CD4-positive, CD25-positive, alpha-beta regulatory T cell (primary cell): ENCODE data around the gene HBG1. TPM values are rescaled to one million over a fixed set of nuclear protein-coding genes. Genes with fewer than 3 reads are reported as not detected.

Experiments
- ATAC-seq, 2 donors: fragments of 150-1000 bp; cut with Tn5 transposase; one replicate each; pipeline ENCODE4 v1.10.0; 2021; ENCODE audit warnings: low read depth in 2 of 2, moderate number of reproducible peaks in 2 of 2, moderate library complexity in 1 of 2
- DNase-seq, 3 donors: peaks; one replicate each; pipeline versions ENCODE4 v3.0.0 to v3.0.0-alpha.2; 2012 to 2022; ENCODE audit warnings: mixed read lengths in 1 of 3
- H3K27ac ChIP-seq: one replicate; pipeline ENCODE4 v1.7.0; 2013; ENCODE audit warnings: mild to moderate bottlenecking, low read length; ENCODE audit not compliant: insufficient read depth, poor library complexity, severe bottlenecking
- H3K27me3 ChIP-seq: one replicate; pipeline ENCODE4 v1.7.0; 2013; ENCODE audit warnings: low read length; ENCODE audit not compliant: control insufficient read depth, insufficient read depth
- H3K36me3 ChIP-seq: one replicate; pipeline ENCODE4 v1.7.0; 2013; ENCODE audit warnings: mild to moderate bottlenecking, low read length, moderate library complexity; ENCODE audit not compliant: control insufficient read depth, insufficient read depth
- H3K4me1 ChIP-seq: 2 replicates; pipeline ENCODE4 v1.7.0; 2013; ENCODE audit warnings: mild to moderate bottlenecking, low read length; ENCODE audit not compliant: insufficient read depth, control insufficient read depth, poor library complexity, severe bottlenecking
- H3K4me3 ChIP-seq: one replicate; pipeline ENCODE4 v1.7.0; 2013; ENCODE audit warnings: low read depth, mild to moderate bottlenecking, low read length, moderate library complexity
- H3K9me3 ChIP-seq, 2 experiments: 1 replicate in 1 of 2; 2 replicates in 1 of 2; pipeline ENCODE4 v1.7.0; 2013; ENCODE audit warnings: low read length in 2 of 2, mild to moderate bottlenecking in 1 of 2, moderate library complexity in 1 of 2; ENCODE audit not compliant: control insufficient read depth in 2 of 2
- H3K27ac Mint-ChIP-seq, 3 donors: one replicate each; pipeline ENCODE4 v1.8.0; 2020 to 2022; ENCODE audit warnings: mild to moderate bottlenecking in 3 of 3, mixed read lengths in 3 of 3, moderate library complexity in 2 of 3
- H3K27me3 Mint-ChIP-seq: one replicate; pipeline ENCODE4 v1.8.0; 2022; ENCODE audit warnings: mild to moderate bottlenecking, mixed read lengths
- H3K36me3 Mint-ChIP-seq: one replicate; pipeline ENCODE4 v1.8.0; 2020; ENCODE audit warnings: mixed read lengths
- H3K4me1 Mint-ChIP-seq, 4 donors: one replicate each; pipeline ENCODE4 v1.8.0; 2020 to 2022; ENCODE audit warnings: mixed read lengths in 4 of 4, mild to moderate bottlenecking in 1 of 4
- H3K4me3 Mint-ChIP-seq, 4 donors: one replicate each; pipeline ENCODE4 v1.8.0; 2020 to 2022; ENCODE audit warnings: mild to moderate bottlenecking in 4 of 4, mixed read lengths in 4 of 4, moderate library complexity in 3 of 4
- H3K9me3 Mint-ChIP-seq, 7 donors: one replicate each; pipeline ENCODE4 v1.8.0; 2020 to 2022; ENCODE audit warnings: mixed read lengths in 7 of 7, mild to moderate bottlenecking in 3 of 7, moderate library complexity in 2 of 7
- polyA plus RNA-seq, 4 donors: library from polyadenylated mRNA; unstranded; fragments of 300-500 nt; fragmentation: Illumina TruSeq; gene quantifications; one replicate each; pipeline ENCODE4 v1.2.3, GENCODE V29; 2021
- total RNA-seq: library from RNA; stranded (reverse); gene quantifications from one replicate; pipeline ENCODE4 v1.2.3, GENCODE V29; 2022

Gene HBG1
- total and polyA plus RNA-seq, 5 donors from 2014 or later, result not detected

- Histone ChIP-seq H3K36me3 (no peaks in the 10 kb centered on the region), H3K27ac (no peak overlapping the region), H3K4me3 (no peak overlapping the region), H3K9me3 (no peaks in the 10 kb centered on the region), H3K4me1 (no peaks in the 10 kb centered on the region), H3K27me3 (no peaks in the 10 kb centered on the region)
- H3K27ac Mint-ChIP-seq, result no peak overlapping the region
- H3K4me1 Mint-ChIP-seq, result no peaks in the 10 kb centered on the region
- ATAC-seq, result no peak
- no peaks in the 10 kb centered on the region for H3K36me3 Mint-ChIP-seq
- H3K27me3 Mint-ChIP-seq, result no peaks in the 10 kb centered on the region
- H3K4me3 Mint-ChIP-seq, result no peak overlapping the region
- H3K9me3 Mint-ChIP-seq, result peaks cover 0 to 1% (median 0%) of the 10 kb centered on the region in 7 donors
- DNase-seq, result no peak
Observed at GRCh38 chr11:5275369-5276110, 25.9 kb upstream of the HBG1 start.

GRCh38 chr11:5274395-5274794, 24.7 kb upstream of the HBG1 start:
- H3K4me1 Mint-ChIP-seq, result no peaks in the 10 kb centered on the region
- peaks cover 0 to 2% (median 0%) of the 10 kb centered on the region in 7 donors for H3K9me3 Mint-ChIP-seq
- no peak overlapping the region for H3K27ac ChIP-seq
- no peaks in the 10 kb centered on the region for H3K36me3 Mint-ChIP-seq
- no peaks in the 10 kb centered on the region for H3K36me3 ChIP-seq
- H3K27me3 Mint-ChIP-seq, result no peaks in the 10 kb centered on the region
- H3K27me3 ChIP-seq, result no peaks in the 10 kb centered on the region
- DNase-seq (no peak), ATAC-seq (no peak)
- H3K9me3 ChIP-seq, result no peaks in the 10 kb centered on the region
- no peak overlapping the region for H3K27ac Mint-ChIP-seq
- H3K4me1 ChIP-seq, result no peaks in the 10 kb centered on the region
- no peak overlapping the region for H3K4me3 ChIP-seq
- H3K4me3 Mint-ChIP-seq, result no peak overlapping the region

GRCh38 chr11:5272395-5273017, 22.8 kb upstream of the HBG1 start:
- Histone ChIP-seq H3K36me3 (no peaks in the 10 kb centered on the region), H3K27me3 (no peaks in the 10 kb centered on the region), H3K4me1 (no peaks in the 10 kb centered on the region), H3K27ac (no peak overlapping the region), H3K9me3 (no peaks in the 10 kb centered on the region), H3K4me3 (no peak overlapping the region)
- no peak for DNase-seq
- H3K27me3 Mint-ChIP-seq, result no peaks in the 10 kb centered on the region
- no peaks in the 10 kb centered on the region for H3K4me1 Mint-ChIP-seq
- no peak for ATAC-seq
- H3K9me3 Mint-ChIP-seq, result peaks cover 0 to 2% (median 0%) of the 10 kb centered on the region in 7 donors
- H3K36me3 Mint-ChIP-seq, result no peaks in the 10 kb centered on the region
- no peak overlapping the region for H3K4me3 Mint-ChIP-seq
- H3K27ac Mint-ChIP-seq, result no peak overlapping the region

GRCh38 chr11:5269715-5270147, 20.1 kb upstream of the HBG1 start, which contains the start of gene HBE1:
Gene HBE1 (minus strand): TSS chr11:5269945. CDS start chr11:5269890, 55 bp downstream.
- H3K4me1 Mint-ChIP-seq, result no peaks in the 10 kb centered on the region
- H3K9me3 ChIP-seq, result no peaks in the 10 kb centered on the region
- no peak within 1 kb of the TSS for H3K4me3 Mint-ChIP-seq
- no peaks in the 10 kb centered on the region for H3K27me3 Mint-ChIP-seq
- H3K27ac Mint-ChIP-seq, result no peak within 1 kb of the TSS
- no peaks in the 10 kb centered on the region for H3K36me3 Mint-ChIP-seq
- no peak for ATAC-seq
- peaks cover 0 to 2% (median 0%) of the 10 kb centered on the region in 7 donors for H3K9me3 Mint-ChIP-seq
- no peak within 1 kb of the TSS for H3K4me3 ChIP-seq
- no peaks in the 10 kb centered on the region for H3K36me3 ChIP-seq
- H3K4me1 ChIP-seq, result no peaks in the 10 kb centered on the region
- no peaks in the 10 kb centered on the region for H3K27me3 ChIP-seq
- no peak for DNase-seq
- no peak within 1 kb of the TSS for H3K27ac ChIP-seq

- Mint-ChIP-seq H3K4me1 (no peaks in the 10 kb centered on the region), H3K4me3 (no peak overlapping the region)
- H3K4me1 ChIP-seq, result no peaks in the 10 kb centered on the region
Observed at GRCh38 chr11:5267033-5267563, 17.4 kb upstream of the HBG1 start.

GRCh38 chr11:5266609-5267008, 17.0 kb upstream of the HBG1 start:
- no peak for DNase-seq
- no peaks in the 10 kb centered on the region for H3K4me1 Mint-ChIP-seq
- peaks cover 0 to 6% (median 0%) of the 10 kb centered on the region in 7 donors for H3K9me3 Mint-ChIP-seq

More at GRCh38 chr11:5267033-5267563, 17.4 kb upstream of the HBG1 start:
- Mint-ChIP-seq H3K9me3 (peaks cover 0 to 5% (median 0%) of the 10 kb centered on the region in 7 donors), H3K27ac (no peak overlapping the region), H3K36me3 (no peaks in the 10 kb centered on the region), H3K27me3 (no peaks in the 10 kb centered on the region)
- Histone ChIP-seq H3K9me3 (no peaks in the 10 kb centered on the region), H3K27me3 (no peaks in the 10 kb centered on the region), H3K4me3 (no peak overlapping the region), H3K27ac (no peak overlapping the region), H3K36me3 (no peaks in the 10 kb centered on the region)
- ATAC-seq (no peak), DNase-seq (no peak)

GRCh38 chr11:5265832-5266231, 16.2 kb upstream of the HBG1 start:
- Histone ChIP-seq H3K4me1 (no peaks in the 10 kb centered on the region), H3K27ac (no peak overlapping the region), H3K36me3 (no peaks in the 10 kb centered on the region), H3K27me3 (no peaks in the 10 kb centered on the region), H3K4me3 (no peak overlapping the region), H3K9me3 (no peaks in the 10 kb centered on the region)
- no peak overlapping the region for H3K4me3 Mint-ChIP-seq
- ATAC-seq, result no peak
- no peak for DNase-seq
- no peaks in the 10 kb centered on the region for H3K36me3 Mint-ChIP-seq
- no peaks in the 10 kb centered on the region for H3K4me1 Mint-ChIP-seq
- H3K27me3 Mint-ChIP-seq, result no peaks in the 10 kb centered on the region
- no peak overlapping the region for H3K27ac Mint-ChIP-seq
- peaks cover 0 to 5% (median 0%) of the 10 kb centered on the region in 7 donors for H3K9me3 Mint-ChIP-seq

More at GRCh38 chr11:5266609-5267008, 17.0 kb upstream of the HBG1 start:
- no peaks in the 10 kb centered on the region for H3K36me3 Mint-ChIP-seq
- H3K9me3 ChIP-seq, result no peaks in the 10 kb centered on the region
- H3K36me3 ChIP-seq, result no peaks in the 10 kb centered on the region
- H3K27ac ChIP-seq, result no peak overlapping the region
- no peaks in the 10 kb centered on the region for H3K4me1 ChIP-seq
- H3K4me3 Mint-ChIP-seq, result no peak overlapping the region
- H3K4me3 ChIP-seq, result no peak overlapping the region
- ATAC-seq, result no peak
- no peak overlapping the region for H3K27ac Mint-ChIP-seq
- H3K27me3 ChIP-seq, result no peaks in the 10 kb centered on the region
- no peaks in the 10 kb centered on the region for H3K27me3 Mint-ChIP-seq
